ENCODE data around the gene CHRM4.

- no peak for TF ChIP-seq CTCF (IDR thresholded peaks at IDR 0.05)
- no peak for TF ChIP-seq POLR2A (IDR thresholded peaks at IDR 0.05)
Observed at GRCh38 chr11:46393759-46394158, 2.2 kb upstream of the CHRM4 start.
